Neutrophil (primary cell): Measurements from ENCODE around the gene PRPF4.

ENCODE experiments used
- H3K27ac ChIP-seq: fragments of 200-600 bp; sonication (generic); 2 replicates; pipeline ENCODE4 v1.5.1; 2016; ENCODE audit warnings: mild to moderate bottlenecking, moderate library complexity
- H3K27me3 ChIP-seq: fragments of 200-600 bp; sonication (generic); 2 replicates; pipeline ENCODE4 v1.6.0; 2016; ENCODE audit warnings: mild to moderate bottlenecking
- H3K36me3 ChIP-seq: fragments of 200-600 bp; sonication (generic); 2 replicates; pipeline ENCODE4 v1.5.1; 2017
- H3K4me1 ChIP-seq, 2 experiments: fragments of 200-600 bp in 1 of 2; sonication (generic) in 1 of 2; 1 replicate in 1 of 2; 2 replicates in 1 of 2; pipeline versions ENCODE4 v1.5.1 to v1.6.1; 2013 to 2016; ENCODE audit warnings: low read depth in 1 of 2, low read length in 1 of 2, mild to moderate bottlenecking in 1 of 2, moderate library complexity in 1 of 2; ENCODE audit not compliant: control insufficient read depth in 1 of 2, insufficient read depth in 1 of 2
- H3K4me3 ChIP-seq, 2 experiments: fragments of 200-600 bp in 1 of 2; sonication (generic) in 1 of 2; 1 replicate in 1 of 2; 2 replicates in 1 of 2; pipeline ENCODE4 v1.5.1; 2013 to 2016; ENCODE audit warnings: low read depth in 1 of 2, low read length in 1 of 2, mild to moderate bottlenecking in 1 of 2, moderate library complexity in 1 of 2
- H3K9me3 ChIP-seq: fragments of 200-600 bp; sonication (generic); 2 replicates; pipeline ENCODE4 v1.5.1; 2016
- CTCF ChIP-seq: fragments of 200-600 bp; sonication (generic); IDR thresholded peaks from 2 replicates; pipeline ENCODE4 v1.5.1; 2016; ENCODE audit warnings: antibody characterized with exemption

The PRPF4 gene

GRCh38 chr9:113269355-113269754, 6.1 kb upstream of the PRPF4 start:
- H3K4me3 ChIP-seq: no peak overlapping the region
- H3K36me3 ChIP-seq: peaks cover 60% of the 10 kb centered on the region
- peaks cover 4 to 5% of the 10 kb centered on the region in 2 experiments for H3K4me1 ChIP-seq
- no peaks in the 10 kb centered on the region for H3K27me3 ChIP-seq
- no peak overlapping the region for H3K27ac ChIP-seq
- no peaks in the 10 kb centered on the region for H3K9me3 ChIP-seq
- TF ChIP-seq CTCF: no peak

GRCh38 chr9:113269871-113270270, 5.6 kb upstream of the PRPF4 start:
- Histone ChIP-seq H3K9me3 (no peaks in the 10 kb centered on the region), H3K27ac (no peak overlapping the region), H3K27me3 (no peaks in the 10 kb centered on the region), H3K36me3 (peaks cover 60% of the 10 kb centered on the region), H3K4me1 (peaks cover 9 to 10% of the 10 kb centered on the region in 2 experiments), H3K4me3 (no peak overlapping the region)
- TF ChIP-seq CTCF: no peak

GRCh38 chr9:113274474-113275156, 843 bp upstream of the PRPF4 start:
- no peaks in the 10 kb centered on the region for H3K9me3 ChIP-seq
- peaks cover 19% of the 10 kb centered on the region in 2 experiments for H3K4me1 ChIP-seq
- no peaks in the 10 kb centered on the region for H3K27me3 ChIP-seq
- H3K36me3 ChIP-seq: peaks cover 53% of the 10 kb centered on the region
- H3K27ac ChIP-seq: peak overlapping the region; percentile 89
- H3K4me3 ChIP-seq: peak overlapping the region; percentile 87 to 97
- peak; percentile 65 for TF ChIP-seq CTCF

GRCh38 chr9:113278840-113279239, 3.4 kb downstream of the PRPF4 start:
- Histone ChIP-seq H3K36me3 (peaks cover 56% of the 10 kb centered on the region), H3K4me3 (no peak overlapping the region), H3K4me1 (peaks cover 19% of the 10 kb centered on the region in 2 experiments), H3K27ac (no peak overlapping the region), H3K27me3 (no peaks in the 10 kb centered on the region), H3K9me3 (no peaks in the 10 kb centered on the region)
- TF ChIP-seq CTCF: no peak

- Histone ChIP-seq H3K4me1 (peaks cover under 1% of the 10 kb centered on the region in 2 experiments), H3K4me3 (no peak overlapping the region), H3K9me3 (no peaks in the 10 kb centered on the region), H3K27me3 (no peaks in the 10 kb centered on the region), H3K36me3 (peaks cover 78% of the 10 kb centered on the region), H3K27ac (no peak overlapping the region)
- no peak for TF ChIP-seq CTCF
These were observed 5.9 kb downstream of the PRPF4 start for GRCh38 chr9:113281356-113281755.
